GM21576 (cell line): ENCODE results near the gene ADGRA1.

Experiments used
- ATAC-seq: cut with Tn5 transposase; IDR thresholded peaks from one replicate; pipeline ENCODE4 v1.9.1; 2021; ENCODE audit warnings: mild to moderate bottlenecking, moderate library complexity; ENCODE audit not compliant: unreplicated experiment

The ADGRA1 gene

DNA sequence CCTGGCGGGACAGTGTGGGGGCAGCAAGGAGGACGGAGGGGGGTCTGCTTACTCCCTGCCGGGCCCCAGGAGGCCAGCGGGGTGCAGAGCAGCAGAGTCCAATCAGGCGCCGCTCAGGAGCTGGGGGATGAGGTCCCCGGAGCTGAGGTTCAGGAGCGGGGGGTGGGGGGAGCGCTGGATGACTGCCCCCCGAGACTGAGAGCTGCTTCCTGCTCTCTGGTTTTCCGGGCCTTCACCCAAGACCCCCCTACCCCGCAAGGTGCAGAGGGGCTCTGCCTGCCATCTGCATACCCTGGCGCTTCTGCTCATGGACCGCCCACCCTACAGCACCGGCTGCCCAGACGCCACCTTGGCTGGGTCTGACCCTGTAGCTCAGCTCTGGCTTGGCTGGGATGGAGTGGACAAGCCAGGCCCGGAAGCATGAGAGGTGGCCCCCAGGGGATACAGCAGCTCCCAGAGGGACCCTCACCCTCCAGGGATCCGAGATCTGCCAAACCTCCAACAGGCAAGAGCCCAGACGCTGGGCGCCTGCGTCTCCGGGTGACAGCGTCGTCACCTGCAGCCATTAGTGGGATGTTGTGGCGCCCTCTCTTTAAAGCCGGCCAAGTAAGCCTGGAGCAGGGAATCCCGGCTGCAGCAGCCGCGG, 73.2 kb downstream of the ADGRA1 start:
- ATAC-seq = no peak

DNA sequence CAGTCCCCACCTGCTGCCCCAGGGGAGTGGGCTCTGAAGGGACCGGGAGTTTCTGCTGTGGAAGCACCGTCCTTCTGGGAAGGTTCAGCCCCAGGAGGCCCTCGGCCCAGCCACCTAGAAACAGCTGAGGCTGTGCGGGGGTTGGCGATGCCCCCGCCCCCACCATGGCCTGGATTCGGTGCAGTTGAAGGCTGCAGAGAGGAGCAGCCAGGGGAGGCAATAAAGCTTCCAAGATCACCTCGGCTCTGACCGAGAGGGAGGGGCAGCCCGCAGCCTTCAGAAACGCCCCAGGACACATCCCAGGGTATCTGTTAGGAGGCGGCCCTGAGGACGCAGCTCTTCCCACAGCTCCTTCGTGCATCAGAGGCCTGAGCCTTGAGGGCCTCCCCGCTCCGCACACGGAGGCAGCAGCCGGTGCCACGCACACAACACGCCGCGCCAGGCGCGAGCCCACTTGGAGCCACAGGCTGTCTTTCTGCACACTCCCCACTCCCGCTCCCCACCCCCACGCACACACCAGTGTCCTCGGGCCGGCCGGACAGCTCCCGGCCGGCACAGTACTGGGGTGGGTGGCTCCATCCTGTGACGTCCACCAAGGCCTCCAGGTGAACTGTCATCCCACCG, 73.9 kb downstream of the ADGRA1 start:
- ATAC-seq = no peak

DNA sequence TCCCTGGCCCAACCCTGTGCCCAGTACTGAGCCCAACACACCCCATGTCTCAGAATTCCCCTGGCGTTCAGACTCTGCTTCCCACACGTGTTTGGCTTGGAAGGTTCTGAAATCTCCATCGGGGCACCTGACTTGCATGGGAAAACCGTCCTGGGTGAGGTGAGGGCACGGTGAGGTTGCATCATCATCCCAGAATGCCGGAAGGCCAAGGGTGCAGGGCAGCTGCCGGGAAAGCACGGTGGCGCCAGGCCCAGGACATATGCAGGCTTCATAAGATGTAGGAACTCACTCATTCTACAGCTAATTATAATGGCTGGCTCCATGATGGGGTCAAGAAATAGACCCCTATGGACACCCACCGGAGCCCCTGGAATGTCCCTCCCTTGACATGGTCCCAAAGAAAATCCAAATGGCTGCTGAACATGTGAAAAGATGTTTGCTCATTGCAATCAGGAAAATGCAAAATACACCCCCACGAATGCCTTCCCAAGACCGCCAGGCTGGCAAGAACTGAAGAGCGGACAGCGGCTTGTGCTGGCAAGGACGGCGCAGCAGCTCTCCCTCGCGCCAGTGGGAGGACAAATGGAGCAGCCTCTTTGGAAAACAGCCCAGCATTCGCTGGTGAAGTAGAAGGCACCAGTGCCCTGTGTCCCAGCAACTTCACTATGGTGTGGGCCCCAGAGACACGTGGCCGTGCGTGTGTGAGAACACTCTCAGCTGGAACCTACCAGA, 74.6 kb downstream of the ADGRA1 start:
- ATAC-seq = no peak

DNA sequence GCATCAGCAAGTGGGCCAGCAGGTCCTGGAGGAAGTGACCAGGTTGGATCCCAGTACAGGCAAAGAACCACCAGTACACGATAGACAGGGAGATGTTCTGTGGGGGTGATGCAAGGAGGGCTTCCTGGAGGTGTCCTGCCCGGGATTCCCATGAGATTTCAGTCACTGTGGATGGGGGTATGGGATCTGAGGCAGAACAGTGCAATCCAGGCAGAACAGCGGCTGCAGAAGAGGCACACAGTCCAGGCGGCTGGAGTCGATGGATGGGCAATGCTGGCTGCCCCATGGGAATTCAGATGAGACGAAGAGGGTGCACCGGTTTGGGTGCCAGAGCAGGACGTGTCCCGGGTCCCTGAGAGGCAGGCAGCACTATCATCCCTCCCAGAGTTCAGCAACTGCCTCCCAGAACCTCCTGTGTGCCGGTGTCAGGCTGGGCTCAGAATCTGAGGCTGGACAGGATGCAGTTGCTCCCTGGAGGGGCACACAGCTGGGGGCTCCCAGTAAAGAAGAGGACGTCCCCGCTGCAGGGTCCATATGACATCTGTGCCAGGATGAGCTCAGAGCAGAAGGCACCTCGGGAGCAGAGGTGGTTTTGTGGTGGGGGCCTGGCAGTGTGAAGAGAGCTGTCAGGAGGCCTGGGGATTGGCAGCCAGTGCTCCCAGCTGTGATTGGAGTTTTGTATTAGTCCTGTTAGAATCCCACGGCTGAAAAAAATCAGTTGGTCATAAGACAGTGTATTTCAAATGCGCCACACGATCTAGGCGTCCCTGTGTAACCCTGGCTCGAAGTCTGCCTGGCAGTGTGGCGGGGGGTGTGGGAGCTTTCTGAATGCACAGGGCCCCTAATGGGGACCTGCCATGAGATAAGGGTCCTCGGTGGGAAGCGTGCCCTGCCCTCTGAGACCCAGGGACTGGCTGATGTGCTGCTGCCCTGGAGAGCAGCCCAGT, 75.5 kb downstream of the ADGRA1 start:
- ATAC-seq = no peak

DNA sequence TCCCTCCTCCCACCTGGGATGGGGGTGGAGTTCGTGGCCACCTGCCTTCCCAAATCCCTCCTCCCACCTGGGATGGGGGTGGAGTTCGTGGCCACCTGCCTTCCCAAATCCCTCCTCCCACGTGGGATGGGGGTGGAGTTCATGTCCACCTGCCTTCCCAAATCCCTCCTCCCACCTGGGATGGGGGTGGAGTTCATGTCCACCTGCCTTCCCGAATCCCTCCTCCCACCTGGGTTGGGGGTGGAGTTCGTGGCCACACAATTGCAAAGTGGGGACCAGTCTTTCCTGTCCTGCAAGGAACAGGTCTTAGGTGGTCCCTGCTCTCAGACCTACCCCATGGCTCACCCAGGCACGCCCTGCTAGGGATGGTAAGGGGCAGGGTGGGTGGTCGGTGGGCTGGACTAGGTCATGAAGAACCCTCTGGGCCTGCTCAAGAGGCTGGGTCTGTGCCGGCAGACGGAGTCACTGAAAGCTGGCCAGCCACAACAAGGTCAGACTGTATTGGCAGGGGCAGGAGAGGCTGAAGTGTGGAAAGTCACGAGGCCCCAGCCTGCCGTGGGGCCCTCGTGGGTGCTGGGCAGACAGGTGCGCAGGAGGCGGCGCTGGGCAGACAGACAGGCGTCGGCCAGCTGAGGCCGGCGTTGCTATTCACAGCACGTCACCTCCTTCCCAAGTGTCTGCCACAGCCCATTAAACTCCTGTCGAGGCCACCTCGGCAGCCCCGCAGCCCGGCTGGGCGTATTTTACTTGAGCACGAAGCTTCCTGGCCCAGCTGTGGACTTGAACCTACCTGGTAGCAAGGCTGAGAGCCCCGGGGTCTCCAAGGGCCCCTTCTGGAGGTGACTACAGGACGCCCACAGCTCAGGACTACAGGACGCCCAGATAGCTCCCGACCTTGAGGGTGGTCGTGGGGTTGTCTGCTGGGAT, 76.4 kb downstream of the ADGRA1 start:
- ATAC-seq = no peak

DNA sequence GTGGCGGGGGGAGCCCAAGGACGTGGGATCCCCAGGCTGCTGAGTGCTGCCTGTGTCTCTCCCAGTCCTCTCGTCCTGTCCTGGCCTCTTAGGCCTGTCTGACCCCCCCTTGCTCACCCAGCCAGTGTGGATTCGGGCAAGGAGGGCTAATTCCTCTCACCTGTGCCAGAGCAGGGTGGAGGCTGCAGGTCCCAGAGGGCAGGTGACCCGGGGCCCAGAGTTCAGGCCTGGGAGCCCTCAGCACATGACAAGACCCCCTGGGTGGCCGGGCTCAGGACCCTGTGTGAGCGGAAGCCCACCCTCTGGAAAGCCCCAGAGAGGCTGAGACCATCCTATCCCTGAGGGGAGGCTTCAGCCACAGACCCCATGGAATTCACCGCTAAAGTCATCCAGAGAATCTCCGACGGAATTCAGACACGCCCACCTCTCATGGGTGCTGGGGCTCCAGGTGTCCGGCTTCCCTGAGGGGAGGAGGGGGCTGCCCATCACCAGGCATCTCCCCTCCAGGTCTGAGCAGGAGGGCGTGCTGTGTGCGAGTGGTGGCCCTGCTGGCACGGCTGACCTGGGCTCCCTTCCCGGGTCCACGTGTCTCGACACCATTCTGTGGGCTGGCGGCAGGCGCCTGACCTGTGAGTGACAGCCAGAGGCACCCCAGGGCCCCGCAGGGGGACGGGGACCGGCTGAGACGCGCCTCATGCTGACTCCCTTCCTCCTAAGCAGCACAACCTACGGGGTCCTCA, 77.3 kb downstream of the ADGRA1 start:
- ATAC-seq = no peak

DNA sequence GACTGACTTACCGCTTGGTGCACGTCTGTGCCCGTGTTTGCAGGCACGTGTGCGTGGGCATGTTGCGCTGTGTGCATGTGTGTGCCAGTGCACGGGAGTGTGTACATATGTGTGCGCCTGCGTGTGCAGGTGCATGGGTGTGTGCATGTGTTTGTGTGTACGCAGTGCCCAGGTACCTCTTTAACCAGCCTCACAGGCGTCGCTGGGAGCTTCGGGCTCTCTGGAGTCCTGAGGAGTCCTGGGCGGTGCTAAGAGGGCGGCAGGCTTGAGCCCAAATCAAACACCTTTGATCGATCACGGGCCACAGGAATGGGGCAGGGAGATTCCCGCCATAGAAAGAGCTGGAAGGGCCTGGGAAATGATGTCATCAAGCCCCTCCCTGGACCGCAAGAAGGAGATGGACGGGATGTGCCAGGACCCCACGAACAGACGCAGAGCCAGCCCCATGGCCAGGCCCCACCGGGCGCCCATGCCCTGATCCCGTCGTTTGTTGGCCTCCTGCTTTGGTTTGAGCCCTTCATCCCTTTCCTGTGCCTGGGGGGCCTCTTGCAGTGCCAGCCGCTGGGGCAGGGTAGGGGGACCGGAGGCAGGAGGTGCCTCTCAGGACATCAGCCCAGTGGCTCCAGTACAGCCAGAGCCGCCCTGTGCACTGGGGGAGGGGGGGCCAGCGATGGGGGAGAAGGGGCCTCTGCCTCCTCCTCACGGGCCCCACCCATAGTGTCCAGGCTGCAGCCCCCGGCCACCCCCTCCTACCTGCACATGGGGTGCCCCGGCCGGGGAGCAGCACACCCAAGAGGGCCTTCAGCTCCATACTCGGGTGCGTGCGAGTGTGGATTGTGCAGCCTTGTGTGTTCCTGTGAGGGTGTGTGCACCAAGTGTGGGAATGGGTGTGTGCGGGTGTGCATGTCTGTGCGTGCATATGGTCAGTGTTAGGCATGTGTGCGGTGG, 78.1 kb downstream of the ADGRA1 start:
- no peak for ATAC-seq

DNA sequence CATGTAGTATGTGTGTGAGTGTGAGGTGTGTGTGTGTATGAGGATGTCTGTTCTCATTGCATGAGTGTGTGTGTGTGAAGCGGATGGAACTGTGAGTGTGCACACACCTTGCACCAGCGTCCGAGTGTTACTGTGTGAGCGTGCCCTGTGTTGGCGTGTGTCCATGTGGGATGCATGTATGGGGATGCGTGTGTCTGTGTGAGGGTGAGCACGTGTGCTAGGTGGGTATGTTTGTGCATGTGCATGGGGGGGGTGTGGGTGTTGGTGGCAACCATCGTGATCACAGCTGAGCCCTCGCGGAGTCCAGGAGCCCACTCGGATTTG, 78.7 kb downstream of the ADGRA1 start:
- ATAC-seq = no peak

DNA sequence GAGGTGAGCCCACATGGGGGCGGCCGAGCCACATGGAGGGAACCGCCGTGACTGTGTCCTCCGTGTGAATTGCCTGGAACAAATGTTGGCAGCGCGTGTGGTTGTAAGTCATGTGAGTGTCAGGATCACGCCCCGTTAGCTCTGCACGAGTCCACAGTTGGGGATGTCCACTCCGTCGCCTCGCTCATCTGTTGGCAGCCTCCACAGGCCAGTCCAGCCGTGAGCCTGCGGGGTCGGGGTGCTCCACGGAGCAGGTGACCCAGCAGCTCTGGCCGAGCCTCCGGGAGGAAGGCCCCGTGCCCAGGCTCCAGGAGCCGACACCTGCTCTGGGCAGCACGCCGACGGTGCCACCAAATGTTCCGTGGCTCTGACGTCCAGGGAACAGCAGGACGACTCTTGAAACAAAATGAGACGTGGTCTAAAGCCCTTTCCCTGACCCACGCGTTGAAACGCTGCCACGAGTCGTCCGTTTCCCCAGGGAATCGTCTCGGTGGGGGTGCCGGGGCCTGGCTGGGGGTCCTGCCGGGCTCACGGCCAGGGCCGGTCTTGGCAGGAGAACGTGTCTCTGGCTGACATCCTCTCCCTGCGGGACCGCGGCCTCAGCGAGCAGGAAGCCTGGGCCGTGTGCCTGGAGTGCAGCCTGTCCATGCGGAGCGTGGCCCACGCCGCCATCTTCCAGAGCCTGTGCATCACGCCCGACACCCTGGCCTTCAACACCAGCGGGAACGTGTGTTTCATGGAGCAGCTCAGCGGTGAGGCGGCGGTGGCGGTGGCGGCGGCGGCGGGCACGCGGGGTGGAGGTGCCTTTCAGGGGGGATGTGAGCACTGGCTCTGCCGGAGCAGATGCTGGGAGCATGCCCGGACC, 79.3 kb downstream of the ADGRA1 start:
- ATAC-seq = no peak

DNA sequence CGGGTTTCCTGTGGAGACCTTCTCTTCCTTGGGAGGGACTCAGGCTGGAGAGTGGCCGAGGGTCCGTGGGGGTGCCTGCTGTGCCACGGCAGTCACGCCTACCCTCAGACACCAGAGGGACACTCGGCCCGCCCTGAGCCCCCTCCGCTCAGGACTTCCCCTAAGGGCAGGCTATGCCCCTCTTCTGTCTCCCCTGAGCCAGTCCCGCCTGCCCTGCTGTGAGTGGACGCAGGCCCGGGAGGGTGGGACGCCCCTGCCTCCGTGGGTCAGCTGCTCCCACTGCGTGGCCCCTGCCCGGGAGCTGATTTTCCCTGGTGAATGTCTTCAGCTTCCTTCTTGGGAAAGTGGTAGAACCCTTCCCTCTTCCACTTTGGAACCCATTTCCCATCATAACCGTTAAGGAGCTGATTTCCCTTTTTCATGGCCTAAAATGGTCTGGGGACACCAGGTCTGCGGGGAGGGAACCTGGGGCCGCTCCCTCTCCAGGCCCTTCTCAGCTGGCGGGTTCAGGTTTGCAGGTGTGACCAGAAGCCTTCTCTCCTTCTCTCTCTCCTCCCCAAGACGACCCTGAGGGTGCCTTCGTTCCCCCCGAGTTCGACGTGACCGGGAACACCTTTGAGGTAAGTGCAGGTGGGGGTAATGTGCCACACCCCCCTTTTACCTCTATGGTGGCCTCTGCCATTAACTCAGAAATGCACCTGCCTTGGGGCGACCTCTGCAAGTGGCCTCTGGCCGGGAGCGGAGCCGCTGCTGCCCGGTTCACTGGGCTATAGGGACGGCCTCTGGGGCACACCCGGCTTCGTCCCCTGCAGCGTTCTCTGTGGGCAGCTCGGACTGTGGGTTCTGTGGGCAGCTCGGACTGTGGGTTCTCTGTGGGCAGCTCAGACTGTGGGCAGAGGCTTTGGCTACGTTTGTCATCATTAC, 80.2 kb downstream of the ADGRA1 start:
- no peak for ATAC-seq

DNA sequence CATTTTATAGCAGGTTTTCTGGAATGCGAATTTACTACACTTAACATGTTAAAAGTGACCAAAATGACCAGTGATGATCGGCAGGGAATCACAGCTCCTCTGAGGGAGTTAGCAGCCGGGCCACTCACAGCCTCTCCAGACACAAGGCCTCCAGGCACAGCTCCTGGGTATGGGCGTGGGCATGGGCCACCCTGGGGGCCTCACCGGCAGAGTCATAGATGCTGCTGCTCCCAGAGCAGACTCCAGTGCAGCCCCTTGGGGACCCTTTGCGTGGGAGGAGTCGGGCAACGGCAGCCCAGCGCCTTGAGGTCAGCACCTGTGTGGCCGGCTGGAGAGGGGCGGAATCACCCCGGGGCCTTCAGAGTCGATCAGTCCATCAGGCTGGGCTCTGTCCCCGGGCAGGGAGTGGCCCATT, 80.9 kb downstream of the ADGRA1 start:
- no peak for ATAC-seq

DNA sequence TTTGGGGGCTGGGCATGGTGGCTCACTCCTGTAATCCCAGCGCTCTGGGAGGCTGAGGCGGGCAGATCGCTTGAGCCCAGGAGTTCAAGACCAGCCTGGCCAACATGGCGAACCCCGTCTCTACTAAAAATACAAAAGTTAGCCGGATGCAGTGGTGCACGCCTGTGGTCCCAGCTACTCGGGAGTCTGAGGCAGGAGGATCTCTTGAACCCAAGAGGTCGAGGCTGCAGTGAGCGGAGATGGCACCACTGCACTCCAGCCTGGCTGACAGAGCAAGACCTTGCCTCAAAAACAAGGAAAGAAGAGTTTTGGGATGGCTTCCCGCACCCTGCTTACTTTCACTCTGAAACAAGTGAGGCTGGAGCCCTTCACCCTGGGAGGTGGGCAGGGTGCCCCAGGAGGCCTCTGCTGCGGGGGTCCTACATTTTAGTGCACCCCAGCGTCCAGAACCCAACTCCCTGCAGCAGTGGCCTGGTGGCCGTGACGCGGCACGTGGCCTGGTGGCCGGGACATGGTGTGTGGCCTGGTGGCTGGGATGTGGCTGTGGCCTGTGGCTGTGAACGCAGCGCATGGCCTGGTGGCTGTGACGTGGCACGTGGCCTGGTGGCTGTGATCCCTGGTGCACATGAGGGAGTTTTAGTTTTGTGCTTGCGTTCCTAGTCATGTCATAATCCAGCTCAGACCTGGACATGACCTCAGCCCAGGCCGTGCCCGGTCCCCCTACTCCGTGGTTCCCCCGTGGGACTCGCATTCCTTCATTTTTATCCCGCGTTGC, 81.6 kb downstream of the ADGRA1 start:
- ATAC-seq = no peak

DNA sequence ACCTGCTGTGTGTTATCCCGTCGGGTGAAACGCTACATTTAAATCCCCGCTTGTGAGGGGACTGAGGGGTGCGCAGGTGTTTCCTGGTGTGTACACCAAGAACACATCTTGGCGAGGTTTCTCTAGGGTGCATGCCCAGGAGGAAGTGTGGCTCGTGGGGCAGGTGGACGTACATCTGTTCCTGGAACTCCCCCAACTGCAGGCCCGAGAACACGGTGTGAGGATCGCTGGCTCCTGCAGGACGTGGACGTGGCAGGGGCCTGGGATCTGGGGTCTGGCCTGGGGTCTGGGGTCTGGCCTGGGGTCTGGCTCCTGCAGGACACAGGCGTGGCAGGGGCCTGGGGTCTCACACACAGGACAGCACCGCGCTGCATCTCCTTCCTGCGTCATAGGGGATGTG, 82.4 kb downstream of the ADGRA1 start:
- ATAC-seq = no peak

DNA sequence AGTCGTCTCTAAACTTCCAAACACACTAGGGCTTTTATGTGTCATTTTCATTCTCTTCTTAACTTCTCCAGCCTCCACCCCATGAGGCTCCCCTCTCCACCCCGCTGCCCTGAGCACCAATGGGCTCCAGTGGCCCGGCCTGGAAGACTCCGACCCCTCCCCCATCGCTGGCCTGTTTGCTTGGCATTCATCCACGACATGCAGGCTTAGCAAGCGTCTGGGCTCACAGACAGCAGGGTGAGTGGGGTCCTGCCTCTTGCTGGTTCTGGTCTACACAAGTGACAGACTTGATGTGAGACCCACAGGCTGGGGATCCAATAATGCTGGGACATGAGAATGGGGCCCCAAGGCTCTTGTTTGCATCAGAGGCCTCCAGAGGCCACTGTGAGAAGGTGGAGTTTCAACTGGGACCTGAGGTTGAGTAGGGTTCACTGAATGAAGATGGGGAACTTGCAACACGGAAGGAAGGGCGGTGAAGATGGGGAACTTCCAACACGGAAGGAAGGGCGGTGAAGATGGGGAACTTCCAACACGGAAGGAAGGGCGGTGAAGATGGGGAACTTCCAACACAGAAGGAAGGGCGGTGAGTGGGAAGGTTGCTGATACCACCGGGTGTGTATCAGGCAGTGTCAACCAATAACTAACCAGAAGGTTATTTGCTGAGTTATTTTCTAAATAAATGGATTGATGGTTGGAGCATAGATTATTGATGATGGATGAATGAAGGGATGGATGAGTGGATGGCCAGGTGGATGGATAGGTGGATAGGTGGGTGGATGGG, 86.3 kb downstream of the ADGRA1 start:
- no peak for ATAC-seq

DNA sequence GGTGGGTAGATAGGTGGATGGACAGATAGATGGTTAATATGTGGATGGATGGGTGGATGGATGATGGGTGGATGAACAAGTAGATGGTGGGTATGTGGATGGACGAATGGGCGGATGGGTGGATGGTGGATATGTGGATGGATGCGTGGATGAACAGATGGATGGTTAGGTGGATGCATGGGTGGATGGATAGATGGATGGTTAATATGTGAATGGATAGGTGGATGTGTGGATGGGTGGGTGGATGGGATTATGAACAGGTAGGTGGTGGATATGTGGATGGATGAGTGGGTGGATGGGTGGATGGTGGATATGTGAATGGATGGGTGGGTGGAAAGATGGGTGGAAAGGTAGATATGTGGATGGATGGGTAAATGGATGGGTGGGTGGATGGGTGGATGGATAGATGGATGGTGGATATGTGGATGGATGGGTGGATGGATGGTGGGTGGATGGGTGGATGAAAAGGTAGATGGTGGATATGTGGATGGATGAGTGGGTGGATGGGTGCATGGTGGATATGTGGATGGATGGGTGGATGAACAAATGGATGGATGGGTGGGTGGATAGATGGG, 87.1 kb downstream of the ADGRA1 start:
- ATAC-seq = no peak
